NCI-H345 treated with DMSO at 0.1 percent for 48 hours (cell line): ENCODE data around the gene SYTL5.

Source experiments
- DNase-seq: peaks from one replicate; lab custom pipeline; 2025; ENCODE audit not compliant: unreplicated experiment; lab: John Stamatoyannopoulos, UW

The SYTL5 gene

DNA sequence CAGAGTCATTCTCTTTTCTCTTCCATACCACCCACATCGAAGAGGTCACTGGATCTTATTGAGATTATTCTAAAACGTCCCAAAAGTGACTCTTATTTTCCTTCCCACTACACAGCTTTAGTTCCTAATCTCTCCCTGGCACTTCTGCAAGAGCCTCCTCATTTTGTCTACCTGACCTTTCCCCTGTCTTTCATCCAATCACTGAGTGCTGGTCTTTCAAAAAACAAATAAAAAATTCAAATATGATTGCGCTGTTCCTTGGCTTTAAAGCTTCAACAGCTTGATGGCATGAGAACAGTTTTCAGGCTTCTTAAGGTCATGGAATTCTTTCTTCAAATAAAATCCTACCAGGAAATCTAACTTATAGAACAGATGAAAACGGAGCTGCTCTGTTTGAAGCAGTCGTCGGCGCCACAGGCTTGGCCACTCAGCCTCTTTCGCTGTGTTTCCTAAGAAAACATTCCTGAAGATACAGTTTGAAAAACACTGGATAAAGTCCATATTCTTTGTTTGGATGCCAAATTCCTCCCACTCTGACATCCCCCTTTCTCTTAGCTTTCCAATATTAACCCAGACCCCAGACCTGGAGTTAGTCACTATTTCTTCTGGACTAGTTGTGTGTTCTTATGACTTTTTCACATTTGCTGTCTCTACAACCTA is 12.5 kb downstream of the SYTL5 start:
- DNase-seq, result no peak

GRCh38 chrX:38028300-38028699 is 21.9 kb downstream of the SYTL5 start:
- DNase-seq, result no peak

DNA sequence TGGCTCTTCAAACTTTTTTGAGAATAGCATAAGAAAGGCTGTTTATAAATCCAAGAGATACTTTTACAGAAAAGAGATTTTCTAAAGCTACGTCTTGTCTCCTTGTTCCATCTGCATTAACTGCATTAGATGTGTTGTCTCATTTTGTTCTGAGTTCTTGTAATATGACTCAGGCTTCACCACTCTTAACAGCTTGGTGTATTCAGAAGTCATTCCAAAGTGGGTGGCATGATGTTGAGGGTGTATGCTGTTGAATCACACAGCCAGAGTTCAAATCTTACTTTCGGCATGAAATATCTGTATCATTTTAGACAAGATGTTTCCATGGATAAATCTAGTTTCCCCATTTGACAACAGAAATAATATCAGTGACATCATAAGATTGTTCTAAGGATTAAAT is 30.1 kb downstream of the SYTL5 start:
- DNase-seq, result no peak

DNA sequence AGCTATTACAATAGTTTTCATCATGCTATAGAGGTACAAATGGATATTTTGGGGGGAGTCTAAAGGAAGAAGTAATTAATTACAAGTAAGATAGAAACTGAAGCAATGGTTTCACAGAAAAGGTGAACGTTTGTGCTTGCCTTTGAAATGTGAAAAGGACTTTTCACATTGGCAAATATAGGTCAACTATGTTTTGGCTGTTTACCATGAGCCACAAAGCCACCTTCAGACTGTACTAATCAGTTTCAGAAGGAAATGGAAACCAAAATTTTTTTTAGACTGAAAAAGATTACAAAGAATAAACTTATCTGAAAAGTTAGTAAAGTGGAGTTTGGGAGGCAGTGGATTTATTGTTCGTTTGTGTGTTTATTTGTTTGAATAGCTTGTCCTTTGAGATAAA is 32.1 kb downstream of the SYTL5 start:
- DNase-seq, result no peak

DNA sequence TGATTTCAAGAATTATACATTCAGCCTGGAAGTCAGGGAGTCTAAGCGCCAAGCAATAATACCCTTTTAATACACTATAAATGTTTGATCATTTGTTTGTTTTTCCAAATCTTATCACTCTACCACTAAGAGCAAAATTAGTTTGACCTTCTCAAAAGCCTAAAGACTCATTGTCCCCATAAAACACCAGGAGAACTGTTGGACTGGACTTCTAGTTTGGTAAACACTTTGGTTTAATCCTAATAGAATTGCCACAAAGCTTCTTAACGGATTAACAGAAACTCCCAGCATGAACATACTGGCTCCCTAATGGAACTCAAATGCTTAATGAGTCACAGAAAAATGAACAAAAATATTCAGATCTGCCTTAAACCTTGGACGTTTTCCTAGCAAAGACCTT is 34.9 kb downstream of the SYTL5 start:
- DNase-seq, result no peak

DNA sequence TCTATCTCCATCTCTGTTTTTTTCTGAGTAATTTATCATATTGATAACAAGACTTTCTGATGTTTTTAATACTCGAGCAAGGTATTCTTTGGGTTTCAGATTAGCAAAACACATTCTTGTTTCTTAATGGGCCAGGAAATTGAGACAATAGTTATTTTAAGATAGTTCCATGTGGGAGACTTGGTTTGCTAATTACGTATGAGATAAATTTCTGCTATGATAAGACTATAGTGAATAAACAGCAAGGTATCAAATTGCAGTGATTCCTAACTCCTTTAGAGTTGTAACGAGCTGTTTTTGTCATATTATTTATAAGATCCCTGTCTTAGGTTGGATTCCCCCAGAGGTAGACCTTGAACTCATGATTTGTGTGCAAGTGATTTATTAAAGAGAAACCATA is 38.3 kb downstream of the SYTL5 start:
- DNase-seq, result no peak

- no peak for DNase-seq
Observed at GRCh38 chrX:38045538-38046096, 39.3 kb downstream of the SYTL5 start.

GRCh38 chrX:38048886-38049285 is 42.5 kb downstream of the SYTL5 start:
- DNase-seq, result no peak

- DNase-seq, result no peak
Observed at GRCh38 chrX:38050806-38051205, 44.5 kb downstream of the SYTL5 start.

DNA sequence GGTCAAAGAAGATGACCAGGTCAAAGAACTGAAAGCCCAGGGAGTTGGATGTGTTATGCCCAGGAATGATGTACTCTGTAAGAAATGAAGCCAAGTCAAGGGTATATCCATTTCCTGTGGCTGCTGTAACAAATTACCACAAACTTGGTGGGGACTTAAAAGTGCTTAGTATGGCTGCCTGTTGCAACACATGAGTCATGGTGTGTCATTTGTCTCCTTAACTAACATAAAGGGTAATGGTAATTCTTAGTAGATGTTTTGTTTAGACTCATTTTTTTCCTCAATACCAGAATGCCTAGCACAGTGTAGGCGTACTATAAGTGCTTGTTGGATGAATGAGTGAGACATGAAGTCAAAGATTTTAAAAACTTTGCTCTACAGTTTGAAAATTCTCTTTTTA is 45.7 kb downstream of the SYTL5 start:
- no peak for DNase-seq

- DNase-seq, result no peak
Observed at GRCh38 chrX:38055170-38055847, 49.0 kb downstream of the SYTL5 start.

DNA sequence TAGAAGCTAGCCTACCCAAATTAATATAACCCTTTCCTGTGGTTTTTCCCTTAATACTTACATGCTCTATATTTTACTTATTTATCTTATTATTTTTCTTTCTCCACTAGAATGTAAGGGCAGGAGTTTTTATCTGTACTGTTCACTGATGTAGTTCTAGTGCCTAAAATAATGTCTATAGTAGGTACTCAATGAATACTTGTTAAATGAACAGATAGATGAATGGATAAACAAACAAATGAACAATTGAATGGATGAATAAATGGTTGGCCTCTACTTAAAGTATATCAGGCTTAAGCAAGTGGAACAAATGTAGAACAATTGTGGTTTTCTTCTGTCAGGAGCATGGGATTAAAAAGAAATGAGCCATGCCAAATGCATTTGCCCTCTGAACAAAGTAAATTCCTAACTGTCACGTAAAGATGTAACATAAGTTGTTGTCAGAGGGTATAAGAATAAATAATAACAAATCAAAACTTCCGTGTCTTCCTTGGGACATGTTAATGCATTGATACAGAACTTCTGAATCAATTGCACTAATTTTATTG is 54.1 kb downstream of the SYTL5 start:
- DNase-seq, result peak; percentile 22

GRCh38 chrX:38061335-38061734 is 55.0 kb downstream of the SYTL5 start:
- DNase-seq, result peak; percentile 9

GRCh38 chrX:38066934-38067333 is 60.6 kb downstream of the SYTL5 start:
- no peak for DNase-seq

DNA sequence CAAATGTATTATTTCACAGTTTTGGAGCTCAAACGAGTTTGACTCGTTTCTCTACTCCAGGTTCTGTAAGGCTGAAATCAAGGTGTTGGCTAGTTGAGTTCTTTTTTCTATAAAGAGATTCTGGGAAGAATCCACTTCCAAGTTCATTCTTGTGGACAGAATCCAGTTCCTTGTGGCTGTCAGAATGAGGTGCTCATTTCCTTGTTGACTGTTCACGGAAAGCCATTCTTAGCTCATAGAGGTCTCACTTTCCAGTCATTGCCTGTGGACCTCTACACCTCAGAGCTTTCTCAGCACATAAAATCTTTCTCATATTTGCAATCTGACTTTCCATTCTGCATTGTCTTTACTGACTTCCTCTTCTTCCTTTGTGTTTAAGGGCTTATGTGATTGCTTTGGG is 62.9 kb downstream of the SYTL5 start:
- DNase-seq, result no peak

GRCh38 chrX:38069991-38070390 is 63.6 kb downstream of the SYTL5 start:
- no peak for DNase-seq

GRCh38 chrX:38079463-38079862 is 73.1 kb downstream of the SYTL5 start:
- DNase-seq, result no peak

DNA sequence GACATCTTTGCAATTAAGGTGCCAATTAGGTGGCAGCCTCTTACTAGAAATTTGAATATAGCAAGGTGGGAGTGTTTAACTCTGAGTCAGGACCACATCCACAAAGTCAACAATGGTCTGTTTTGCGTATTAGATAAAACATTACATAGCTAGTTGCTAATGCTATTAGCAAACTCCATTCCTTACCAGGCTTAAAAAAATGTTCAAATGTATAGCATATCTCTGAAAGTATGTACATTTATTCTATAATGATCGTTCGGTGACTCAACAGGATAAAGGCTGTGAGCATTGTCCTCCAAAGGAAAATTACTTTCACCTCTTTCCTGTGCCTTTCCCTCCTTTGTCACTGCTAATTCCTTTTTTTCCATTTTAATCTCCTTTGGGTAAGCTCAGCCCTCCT is 74.5 kb downstream of the SYTL5 start:
- no peak for DNase-seq

- DNase-seq, result no peak
Observed at GRCh38 chrX:38081909-38082308, 75.6 kb downstream of the SYTL5 start.

DNA sequence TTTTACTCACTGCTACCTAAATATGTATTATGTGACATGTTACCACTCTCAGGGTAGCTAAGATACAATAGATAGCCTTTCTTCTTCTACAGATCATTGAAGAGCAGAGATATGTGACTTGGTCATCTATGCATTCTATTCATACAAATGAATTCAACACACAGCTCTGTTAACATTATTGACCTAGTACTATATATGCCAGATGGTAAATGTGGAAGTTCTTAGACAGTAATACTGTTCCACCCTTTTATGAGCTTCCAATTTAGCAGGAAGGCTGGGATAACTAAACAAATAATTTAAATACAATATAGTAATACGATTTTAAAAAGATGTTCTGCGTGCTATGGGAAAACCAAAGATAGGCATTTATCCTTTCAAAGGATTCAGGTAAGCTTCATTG is 76.0 kb downstream of the SYTL5 start:
- DNase-seq, result no peak

DNA sequence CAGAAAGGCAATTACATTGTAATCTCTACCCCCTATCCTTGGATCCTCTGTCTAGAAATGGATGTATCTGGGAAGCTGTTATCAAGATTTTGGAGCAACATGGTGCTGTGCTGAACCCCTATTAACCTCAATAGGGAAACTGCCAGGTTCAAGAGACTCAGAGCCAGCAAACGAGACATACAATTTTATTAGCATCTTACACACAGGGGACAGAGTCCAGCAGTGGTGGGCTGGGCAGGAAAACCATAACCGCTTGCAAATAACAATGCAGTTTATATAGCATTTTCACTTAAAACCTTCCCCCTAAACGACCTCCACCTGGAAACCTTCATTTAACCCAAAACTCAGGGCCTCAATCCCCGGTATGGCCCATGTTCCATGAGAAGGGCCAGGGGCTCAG is 79.5 kb downstream of the SYTL5 start:
- no peak for DNase-seq

GRCh38 chrX:38086451-38087215 is 80.3 kb downstream of the SYTL5 start:
- DNase-seq, result no peak
